RCC 7860 (cell line): Measurements from ENCODE around the gene LAMA2.
"Not testable (repeated sequence)": the region's sequence is repeated elsewhere in the genome, so short reads cannot be mapped to it uniquely, and the experiment has no call there.

ENCODE experiments used
- DNase-seq: peaks from one replicate; pipeline ENCODE4 v3.0.0-alpha.2; 2015; ENCODE audit warnings: low spot score
- FAIRE-seq: peaks from 2 replicates; lab custom pipeline; 2012; peaks lifted over from hg19 to GRCh38; lab: Jason Lieb, UNC

LAMA2 gene

DNA sequence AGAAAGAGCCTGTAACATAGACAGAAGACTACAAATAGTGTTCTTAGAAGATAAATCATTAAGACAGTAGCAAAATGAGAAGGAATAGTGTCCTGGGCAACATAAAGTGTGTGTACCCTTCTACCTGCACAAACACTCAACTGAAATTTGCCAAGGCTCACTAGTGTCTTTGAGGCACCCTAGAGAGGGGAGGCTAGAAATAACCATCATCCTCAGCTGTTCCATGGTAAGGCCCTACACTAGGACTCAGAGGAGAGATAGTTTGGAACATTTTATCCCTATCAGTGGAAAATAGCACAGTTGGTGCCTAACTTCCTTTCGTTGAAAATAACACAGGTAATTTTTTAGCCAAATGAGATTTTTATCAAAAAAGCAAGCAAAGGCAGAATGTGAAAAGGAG lies 230.7 kb downstream of the LAMA2 start:
- DNase-seq (no peak), FAIRE-seq (no peak)

DNA sequence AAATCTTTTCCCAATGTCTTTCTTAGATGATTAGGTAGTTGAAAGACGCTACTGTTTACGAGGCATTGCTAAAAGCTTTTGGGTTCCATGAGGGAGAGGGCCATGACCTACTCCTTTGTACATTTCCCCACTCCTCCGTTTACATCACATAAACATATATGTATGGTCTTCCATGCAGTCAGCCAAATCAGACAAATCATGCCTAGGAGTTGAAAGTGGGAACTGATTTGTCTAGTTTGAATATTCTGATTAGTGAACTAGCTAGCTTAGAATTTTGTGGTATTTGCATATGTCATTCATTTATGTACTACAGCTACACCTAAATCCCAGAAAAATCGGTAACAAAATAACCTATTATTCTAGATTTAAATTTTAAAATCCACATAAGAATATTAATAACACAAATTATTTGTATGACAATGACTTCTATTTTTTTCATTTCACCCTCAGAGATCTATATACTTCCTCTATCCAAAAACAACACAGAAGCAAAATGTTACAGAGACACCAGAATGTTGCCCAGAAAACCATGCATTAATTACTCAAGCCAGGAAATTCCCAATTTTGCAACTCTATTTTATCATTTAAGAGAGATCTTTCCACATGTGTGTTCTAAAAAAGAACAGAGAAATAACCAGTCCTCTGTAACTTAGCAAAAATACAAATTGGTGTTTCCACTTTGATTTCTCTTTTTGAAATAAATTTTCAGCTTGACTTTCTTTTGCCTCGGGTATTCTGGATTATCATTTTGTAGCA lies 231.9 kb downstream of the LAMA2 start:
- FAIRE-seq (no peak), DNase-seq (no peak)

DNA sequence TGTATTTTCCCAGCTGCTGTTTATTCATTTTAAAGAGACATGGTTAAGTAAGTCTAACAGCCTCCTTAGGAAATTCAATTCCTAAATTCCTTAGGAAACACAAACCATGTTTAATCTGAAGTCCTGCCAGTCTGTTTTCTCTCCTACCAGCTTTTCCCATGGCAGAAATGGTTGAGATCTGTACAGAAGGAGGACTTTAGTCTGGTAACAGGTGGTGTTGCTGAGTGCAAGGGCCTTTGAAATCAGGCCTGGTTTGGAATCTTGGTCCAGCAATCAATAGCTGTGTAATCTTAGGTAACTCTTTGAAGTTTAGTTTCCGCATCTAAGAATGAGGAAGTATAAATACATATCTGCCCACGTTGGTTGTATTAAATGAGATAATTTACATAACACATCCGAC lies 232.5 kb downstream of the LAMA2 start:
- no peak for FAIRE-seq
- no peak for DNase-seq

DNA sequence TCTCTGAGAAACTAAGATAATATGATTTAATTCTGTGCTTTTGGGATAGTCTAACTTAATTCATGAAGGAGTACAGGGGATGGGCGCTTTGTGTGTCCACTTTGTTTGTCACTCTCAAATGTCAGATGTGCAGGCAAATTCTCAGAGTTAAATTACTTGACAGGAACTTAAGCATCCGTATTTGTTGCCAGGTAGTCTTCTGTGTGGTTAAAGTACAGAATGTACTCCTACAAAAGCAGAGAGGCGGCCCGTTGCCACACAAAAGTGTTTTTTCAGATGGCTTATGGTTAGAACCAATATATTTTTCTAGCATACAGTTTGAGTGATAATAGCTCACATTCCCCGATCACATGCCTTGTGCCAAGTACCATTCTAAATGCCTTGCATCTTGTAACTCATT lies 234.4 kb downstream of the LAMA2 start:
- FAIRE-seq (no peak), DNase-seq (no peak)

DNA sequence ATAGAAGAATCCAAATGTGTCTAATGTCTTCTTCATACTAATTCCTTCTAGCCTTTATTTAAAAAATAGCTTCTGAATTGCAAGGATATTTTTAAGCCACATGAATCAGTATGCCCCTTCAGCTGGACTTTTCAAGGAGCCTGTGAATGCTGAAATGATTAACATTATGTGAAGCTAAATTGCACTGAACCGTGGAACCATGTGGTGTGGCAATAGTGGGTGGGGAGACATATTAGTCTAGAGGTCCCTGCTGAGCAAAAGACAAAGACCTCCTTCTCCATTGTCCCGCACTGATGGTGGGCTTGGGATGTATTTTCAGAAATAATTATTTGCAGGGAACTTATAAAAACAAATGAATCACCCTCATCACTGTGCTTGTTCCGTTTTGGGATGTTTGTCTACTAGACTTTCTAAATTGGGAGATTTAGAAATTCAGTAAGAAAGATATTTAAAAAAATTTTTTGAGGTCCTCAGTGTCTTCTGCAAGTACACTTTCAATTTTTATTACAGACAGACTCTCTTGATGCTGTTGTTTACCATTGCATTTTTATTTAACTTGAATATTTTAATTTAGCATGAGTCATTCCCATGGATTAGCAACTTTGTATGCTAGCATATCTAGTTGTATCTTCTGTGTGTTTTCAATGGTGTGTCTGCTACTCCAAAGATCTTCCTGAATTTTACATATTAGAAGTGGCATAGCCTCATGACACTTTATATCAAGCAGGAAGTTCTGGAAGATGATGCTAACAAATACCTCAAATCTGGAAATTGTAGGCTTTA lies 238.1 kb downstream of the LAMA2 start:
- FAIRE-seq: peak; percentile 76
- peak; percentile 6 for DNase-seq

DNA sequence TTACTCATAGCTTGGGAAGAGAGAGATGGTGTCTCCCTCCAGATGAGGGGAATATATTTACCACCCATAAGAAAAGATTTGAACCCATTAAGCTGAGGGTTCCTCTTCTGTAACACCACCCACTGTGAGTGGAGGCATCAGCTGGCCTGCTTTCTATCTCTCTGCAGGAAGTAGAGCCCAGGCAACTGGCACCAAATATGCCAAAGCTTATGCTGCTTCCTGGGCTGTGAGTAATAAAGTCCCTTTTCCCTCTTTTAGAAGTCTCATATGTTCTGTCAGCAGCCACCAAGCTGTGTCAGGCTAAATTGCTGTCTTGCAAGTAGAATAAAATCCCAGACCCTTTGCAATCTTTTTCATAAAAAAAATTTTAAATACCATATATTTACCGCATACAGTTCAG lies 241.4 kb downstream of the LAMA2 start:
- DNase-seq: no peak
- FAIRE-seq: no peak

DNA sequence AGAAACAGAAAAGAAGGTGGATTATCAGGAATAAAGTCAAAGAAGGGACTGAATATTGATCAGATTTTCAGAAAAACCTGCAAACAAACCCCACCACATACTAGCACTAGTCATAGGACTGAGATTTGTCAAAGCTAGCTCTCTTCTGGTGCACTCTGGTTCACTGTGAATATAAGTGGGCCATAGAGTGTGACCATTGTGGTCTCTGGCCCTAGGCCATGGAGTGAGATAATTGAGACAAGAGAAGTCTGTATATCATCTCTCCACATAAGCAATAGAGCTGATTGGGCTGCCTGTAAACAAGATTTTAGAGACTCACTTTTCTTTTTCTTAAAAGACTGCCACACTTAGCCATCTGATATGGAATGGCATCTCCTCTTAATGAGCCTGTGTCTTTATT lies 247.2 kb downstream of the LAMA2 start:
- DNase-seq (no peak), FAIRE-seq (no peak)

DNA sequence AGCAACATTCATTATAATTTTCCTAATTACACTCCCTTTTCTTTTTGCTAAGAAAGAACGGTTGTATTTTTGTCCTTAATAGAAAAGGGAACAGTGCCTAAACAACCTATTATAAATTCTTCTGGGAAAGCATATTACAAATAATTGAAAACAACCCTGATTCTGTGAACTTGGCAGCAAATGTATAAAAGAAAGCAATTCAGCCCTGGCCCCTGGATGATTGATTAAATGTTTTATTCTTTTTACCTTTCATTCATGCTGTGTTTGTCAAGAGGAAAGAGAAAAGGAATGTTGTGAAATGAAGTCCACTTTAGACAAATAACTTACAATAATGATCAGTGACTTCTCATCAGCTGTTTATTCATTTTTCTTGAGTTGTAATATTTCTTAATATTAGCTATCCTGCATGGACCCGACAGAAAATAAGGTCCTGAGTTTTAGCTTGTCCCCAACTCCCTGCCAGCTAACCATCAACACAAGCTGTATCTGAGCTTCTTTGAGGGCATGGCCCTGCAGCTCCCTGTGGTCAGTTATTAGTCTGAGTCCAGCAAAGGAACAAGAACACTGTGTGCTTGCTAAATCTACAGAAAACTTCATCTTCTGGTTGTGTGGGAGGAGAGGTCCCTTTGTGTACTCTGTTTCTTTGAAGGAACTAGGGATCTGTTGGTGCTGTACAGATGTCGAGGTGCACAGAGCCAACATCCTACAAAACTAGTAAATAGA lies 248.2 kb downstream of the LAMA2 start:
- DNase-seq: no peak
- FAIRE-seq: no peak

DNA sequence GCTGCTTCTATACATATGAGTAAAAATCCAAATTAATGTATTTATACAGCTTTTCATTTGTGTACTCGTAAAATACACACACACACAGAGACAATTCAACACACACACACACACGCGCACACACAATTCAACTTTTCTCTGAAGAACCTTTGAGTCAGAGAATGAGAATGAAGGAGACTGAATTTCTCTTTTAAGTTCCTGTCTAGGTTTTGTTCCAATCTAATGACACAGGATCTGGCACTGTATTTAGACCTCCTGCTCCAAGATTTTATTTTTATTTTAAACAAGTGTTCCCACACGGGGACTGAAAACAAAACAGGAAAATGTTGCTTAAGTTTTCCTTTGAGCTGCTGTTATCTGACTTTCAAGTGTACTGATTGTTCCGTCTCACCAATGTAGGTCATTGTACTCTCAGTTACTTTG lies 250.8 kb downstream of the LAMA2 start:
- FAIRE-seq (no peak), DNase-seq (no peak)

DNA sequence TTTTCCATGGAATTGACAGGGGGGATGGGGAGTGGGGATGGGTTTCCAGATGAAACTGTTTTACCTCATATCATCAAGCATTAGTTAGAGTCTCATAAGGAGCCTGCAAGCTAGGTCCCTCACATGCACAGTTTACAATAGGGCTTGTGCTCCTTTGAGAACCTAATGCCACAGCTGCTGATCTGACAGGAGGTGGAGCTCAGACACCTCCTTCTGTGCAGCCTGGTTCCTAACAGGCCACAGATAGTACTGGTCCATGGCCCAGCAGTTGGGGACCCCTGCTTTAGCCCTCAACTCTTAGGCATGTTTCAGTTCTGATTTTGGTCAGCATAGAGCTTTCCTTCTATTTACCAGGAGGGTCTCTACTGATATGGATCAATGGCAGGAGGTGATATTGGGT lies 251.6 kb downstream of the LAMA2 start:
- FAIRE-seq: no peak
- no peak for DNase-seq

DNA sequence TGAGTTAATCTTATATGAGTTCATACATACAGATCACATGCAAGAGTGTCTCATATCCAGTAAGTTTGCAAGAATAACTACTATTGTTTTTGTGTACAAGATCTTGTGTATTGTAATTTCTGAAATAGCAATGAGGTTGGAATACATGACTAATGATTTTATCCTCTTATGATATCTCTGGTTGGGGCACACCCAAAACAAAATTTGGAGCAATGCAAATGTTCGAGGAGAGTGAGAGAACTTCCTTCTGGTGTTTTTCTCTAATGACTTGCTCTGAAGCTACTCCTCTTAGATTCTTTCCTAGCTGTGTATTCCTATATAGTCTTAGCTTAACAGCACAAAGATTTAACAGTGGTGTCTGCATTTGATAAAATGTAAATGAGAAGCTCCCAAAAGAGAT lies 252.5 kb downstream of the LAMA2 start:
- DNase-seq: no peak
- no peak for FAIRE-seq

DNA sequence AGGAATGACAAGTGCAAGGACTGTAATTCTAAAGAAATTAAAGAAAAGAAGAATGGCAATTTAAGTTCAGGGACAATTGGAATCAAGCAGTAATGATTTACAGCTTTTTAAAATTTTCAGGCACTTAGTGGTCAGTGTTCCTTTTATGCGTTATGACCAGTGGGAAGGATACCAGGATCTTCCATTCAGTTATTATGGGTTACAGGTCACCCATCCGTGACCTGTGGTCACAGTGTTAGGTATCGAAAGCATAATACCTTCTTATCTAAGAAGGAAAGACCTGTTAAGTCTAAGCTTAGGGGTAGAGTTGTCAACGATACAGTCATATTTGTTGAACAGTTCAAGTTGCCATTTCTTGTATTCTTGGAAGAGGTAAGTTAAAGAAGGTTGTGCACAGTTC lies 253.8 kb downstream of the LAMA2 start:
- peak; percentile 92 for FAIRE-seq
- peak; percentile 66 for DNase-seq

DNA sequence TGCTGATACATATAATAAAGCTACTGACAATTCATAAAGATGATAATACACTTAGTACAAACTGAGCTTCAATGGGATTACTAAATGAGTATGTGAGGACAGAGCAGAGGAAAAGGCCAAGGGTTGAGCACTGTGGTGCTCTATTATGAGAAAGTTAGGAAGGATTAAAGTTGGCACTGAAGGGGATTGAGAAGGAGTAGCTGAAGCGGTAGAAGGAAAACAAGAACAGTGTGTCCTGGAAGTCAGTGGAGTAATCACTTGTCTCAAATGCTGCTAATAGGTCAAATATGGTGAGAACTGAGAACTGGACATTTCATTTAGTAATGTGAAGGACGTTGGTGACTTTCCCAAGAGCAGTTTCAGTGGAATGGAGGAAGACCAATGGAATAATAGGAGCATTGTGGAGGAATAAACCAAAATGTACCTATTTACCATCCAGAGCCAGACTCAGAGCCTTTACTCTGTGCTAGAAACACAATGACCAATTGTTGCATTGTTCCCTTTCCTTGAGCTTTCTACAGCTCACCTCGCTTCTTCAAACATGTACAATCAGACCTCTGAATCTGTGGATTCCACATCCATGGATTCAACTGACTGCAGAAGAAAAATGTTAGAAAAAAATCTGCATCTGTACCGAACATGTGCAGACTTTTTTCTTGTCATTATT lies 255.9 kb downstream of the LAMA2 start:
- no peak for DNase-seq
- FAIRE-seq: no peak

DNA sequence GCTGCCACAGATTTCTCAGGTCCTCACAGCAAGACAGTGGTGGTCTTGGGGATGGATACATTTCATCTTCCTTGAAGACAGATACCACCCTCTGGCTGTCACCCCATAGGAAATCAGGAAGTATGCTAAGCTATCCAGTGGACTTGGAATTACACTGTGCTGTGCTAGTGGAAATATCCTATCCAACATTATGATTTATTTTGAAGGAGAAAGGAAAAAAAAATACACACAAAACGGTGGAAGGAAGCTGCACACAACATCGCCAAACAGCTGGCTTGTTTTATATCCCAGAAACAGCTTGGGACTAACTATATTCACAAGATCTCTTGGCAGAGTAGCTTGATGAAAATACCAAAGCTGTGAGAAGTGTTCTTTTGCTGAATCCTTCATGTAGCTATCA lies 257.6 kb downstream of the LAMA2 start:
- FAIRE-seq: no peak
- no peak for DNase-seq

DNA sequence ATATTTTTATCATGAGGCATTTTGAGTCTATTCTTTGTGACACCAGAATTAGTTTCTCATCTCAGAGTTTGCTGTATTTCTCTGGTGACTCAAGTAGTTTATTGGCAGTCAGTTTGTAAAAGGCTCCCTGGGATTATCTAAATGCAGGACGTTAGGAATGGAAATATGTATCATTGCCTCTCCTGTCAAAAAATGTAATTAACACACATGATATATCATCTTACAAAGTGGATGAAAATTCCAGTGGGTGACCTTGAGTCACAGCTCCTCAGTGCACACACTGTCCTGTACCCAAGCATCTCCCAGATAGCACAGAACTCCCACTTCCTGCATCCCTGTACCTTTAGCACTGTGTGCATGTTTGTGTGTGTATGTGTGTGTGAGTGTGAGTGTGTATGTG lies 258.6 kb downstream of the LAMA2 start:
- DNase-seq: no peak
- no peak for FAIRE-seq

DNA sequence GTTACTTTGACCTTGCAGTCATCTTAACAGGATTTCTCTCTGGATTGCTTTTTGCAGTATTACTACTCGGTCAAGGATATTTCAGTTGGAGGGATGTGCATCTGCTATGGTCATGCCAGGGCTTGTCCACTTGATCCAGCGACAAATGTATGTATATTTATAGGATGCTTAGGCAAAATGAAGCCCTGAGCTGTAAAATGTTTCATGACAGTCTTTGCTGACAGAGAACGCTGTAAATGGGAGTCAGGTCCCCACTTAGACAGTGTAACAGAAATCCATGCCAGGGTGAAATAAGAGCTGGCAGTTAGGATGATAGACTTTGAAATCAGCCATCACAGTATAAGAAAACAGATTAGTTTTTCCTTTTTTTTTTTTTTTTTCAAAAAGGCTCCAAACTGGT lies 264.0 kb downstream of the LAMA2 start:
- no peak for DNase-seq
- no peak for FAIRE-seq

DNA sequence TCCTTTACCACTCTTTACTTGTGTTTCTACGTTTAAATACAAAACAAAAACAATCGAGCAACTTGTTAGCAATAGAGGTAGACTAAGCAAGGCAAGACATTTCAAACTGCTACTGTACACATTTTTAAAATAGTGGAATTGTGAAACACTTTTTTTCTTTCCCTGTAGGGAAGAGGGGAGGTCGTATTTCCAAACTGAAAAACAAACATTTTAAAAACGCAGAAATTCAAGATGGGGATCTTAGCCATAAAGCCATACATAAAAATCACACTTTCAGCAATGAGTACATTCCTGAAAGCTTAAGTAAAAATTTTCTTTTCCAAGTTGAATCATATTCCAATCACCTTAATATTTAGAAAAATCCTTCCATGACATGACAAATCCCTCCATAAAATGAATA lies 267.6 kb downstream of the LAMA2 start:
- DNase-seq: no peak
- no peak for FAIRE-seq

DNA sequence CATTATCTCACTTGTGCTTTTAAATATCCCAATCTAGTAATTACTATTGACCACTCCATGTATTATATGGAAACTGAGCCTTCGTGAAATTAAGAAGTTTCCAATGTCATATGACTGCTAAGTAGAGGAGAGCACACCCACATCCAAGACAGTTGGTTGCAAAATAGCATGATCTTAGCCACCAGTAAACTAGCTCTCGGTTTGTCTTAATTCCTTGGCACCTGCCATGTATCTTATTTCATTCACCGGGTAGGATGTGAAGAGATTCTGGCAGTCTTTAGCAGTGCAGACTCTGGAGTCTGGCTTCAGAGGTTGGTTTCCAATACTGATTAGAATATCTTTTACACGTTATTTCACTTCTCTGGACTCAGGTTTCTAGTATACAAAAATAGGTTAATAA lies 270.3 kb downstream of the LAMA2 start:
- no peak for FAIRE-seq
- no peak for DNase-seq

DNA sequence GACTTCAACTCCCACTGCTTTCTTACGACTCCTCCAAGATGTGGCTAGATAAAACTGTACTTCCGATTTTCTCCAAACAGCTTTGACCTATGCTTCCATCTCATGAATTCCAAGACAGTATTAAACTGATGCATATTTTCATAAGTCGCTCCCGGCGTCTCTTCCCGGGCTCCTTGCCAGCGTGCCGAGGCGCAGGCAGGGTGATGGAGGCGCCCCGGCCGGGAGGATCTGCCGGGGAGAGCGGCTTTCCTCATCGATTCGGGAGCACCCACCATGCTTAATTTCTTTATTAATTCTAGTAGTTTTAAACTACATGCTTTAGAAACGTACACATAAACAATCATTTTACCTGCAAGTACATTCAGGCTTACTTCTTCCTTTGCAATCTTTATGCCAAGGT lies 276.3 kb downstream of the LAMA2 start:
- not testable (repeated sequence) for FAIRE-seq, DNase-seq

DNA sequence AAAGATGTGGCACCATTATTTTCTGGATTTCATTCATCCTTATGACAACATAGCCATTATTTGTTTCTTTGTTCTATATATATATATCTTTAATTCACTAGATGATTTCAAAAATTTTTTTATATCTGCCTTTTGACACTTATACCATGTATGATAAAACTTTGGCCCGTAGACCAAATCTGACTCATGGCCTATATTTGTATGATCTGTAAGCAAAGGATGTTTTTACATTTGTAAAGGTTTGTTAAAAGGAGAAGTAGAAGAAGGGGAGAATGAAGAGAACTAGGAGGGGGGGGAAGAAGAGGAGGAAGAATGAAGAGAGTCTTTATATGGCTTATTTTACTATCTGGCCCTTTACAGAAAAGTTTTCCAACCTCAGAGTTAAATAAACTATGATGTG lies 279.7 kb downstream of the LAMA2 start:
- FAIRE-seq (no peak), DNase-seq (no peak)

DNA sequence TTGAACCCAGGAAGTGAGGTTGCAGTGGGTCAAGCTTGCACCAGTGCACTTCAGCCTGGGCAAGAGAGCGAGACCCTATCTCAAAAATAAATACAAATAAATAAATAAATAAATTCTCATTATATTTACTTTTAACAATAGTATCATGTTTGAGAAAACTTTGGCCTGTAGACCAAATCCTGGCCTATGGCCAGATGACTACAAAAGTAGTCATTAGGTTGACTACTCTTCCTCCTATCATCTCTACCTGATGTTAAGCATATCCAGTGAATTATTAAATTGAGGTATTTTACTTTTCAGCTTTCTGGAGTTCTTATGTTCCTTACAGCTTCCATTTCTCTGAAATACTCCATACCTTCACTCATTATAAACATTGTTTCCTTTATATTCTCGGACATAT lies 280.6 kb downstream of the LAMA2 start:
- no peak for DNase-seq
- no peak for FAIRE-seq
